ENCODE data around the gene CLSTN2. TPM values are rescaled to one million over a fixed set of nuclear protein-coding genes. Genes with fewer than 3 reads are reported as not detected.

The CLSTN2 gene
- total RNA-seq, 1 donor from 2014 or later = 80.9 TPM

DNA sequence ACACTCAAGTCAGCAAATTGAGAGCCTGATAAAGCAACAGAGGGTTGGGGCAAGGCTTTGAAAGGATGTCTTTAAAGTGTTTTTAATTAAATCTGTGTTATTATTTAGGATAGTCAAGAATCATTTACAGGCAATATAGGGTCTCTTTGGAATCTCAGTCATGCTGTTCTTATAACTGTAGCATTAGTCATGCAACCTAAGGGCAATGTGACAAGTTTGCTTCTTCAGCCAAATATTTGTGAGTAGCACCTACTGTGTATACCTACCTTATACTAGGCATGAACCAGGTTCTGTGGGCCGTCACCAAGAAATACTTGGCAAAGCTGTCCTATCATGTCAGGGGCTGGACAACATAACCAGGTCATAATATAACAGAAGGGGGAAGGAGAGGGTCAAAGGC lies 558.3 kb downstream of the CLSTN2 start:
- Mint-ChIP-seq H3K4me3 (ENCODE audit: unreplicated experiment) (no peak overlapping the region), H3K36me3 (ENCODE audit: low read depth, unreplicated experiment) (peaks cover 6% of the 10 kb centered on the region), H3K27ac (ENCODE audit: unreplicated experiment) (peak overlapping the region; percentile 4), H3K27me3 (ENCODE audit: low read depth, unreplicated experiment) (no peaks in the 10 kb centered on the region), H3K4me1 (ENCODE audit: low read depth, unreplicated experiment) (peaks cover 30% of the 10 kb centered on the region), H3K9me3 (ENCODE audit: unreplicated experiment) (peaks cover 3% of the 10 kb centered on the region)
- H3K27ac ChIP-seq (ENCODE audit: low read depth, low read length) = no peak overlapping the region
- no peak overlapping the region for H3K4me3 ChIP-seq (ENCODE audit: insufficient read depth, low read depth, low read length)
- no peaks in the 10 kb centered on the region for H3K9me3 ChIP-seq (ENCODE audit: insufficient read depth, low read depth, low read length)
- no peaks in the 10 kb centered on the region for H3K79me2 ChIP-seq (ENCODE audit: insufficient read depth, low read length)
- TF ChIP-seq EZH2 (IDR thresholded peaks at IDR 0.05; ENCODE audit: insufficient read depth, low read length) = no peak
- TF ChIP-seq, protein P1, sequence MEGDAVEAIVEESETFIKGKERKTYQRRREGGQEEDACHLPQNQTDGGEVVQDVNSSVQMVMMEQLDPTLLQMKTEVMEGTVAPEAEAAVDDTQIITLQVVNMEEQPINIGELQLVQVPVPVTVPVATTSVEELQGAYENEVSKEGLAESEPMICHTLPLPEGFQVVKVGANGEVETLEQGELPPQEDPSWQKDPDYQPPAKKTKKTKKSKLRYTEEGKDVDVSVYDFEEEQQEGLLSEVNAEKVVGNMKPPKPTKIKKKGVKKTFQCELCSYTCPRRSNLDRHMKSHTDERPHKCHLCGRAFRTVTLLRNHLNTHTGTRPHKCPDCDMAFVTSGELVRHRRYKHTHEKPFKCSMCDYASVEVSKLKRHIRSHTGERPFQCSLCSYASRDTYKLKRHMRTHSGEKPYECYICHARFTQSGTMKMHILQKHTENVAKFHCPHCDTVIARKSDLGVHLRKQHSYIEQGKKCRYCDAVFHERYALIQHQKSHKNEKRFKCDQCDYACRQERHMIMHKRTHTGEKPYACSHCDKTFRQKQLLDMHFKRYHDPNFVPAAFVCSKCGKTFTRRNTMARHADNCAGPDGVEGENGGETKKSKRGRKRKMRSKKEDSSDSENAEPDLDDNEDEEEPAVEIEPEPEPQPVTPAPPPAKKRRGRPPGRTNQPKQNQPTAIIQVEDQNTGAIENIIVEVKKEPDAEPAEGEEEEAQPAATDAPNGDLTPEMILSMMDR (IDR thresholded peaks at IDR 0.05; ENCODE audit: insufficient read depth, low read depth, low read length) = no peak
- no peak overlapping the region for H3K9ac ChIP-seq (ENCODE audit: low read length)
- H3K4me2 ChIP-seq (ENCODE audit: low read length) = no peak overlapping the region
- no peaks in the 10 kb centered on the region for H3K36me3 ChIP-seq (ENCODE audit: insufficient read depth, low read length)
- H3K27me3 ChIP-seq (ENCODE audit: insufficient read depth, low read length) = no peaks in the 10 kb centered on the region
- H2AFZ ChIP-seq (ENCODE audit: low read depth, low read length) = no peak overlapping the region
- no peaks in the 10 kb centered on the region for H4K20me1 ChIP-seq (ENCODE audit: insufficient read depth, low read length)
- no peaks in the 10 kb centered on the region for H3K4me1 ChIP-seq (ENCODE audit: insufficient read depth, low read length)
- DNase-seq (ENCODE audit: low read depth) = no peak
- FAIRE-seq = no peak

DNA sequence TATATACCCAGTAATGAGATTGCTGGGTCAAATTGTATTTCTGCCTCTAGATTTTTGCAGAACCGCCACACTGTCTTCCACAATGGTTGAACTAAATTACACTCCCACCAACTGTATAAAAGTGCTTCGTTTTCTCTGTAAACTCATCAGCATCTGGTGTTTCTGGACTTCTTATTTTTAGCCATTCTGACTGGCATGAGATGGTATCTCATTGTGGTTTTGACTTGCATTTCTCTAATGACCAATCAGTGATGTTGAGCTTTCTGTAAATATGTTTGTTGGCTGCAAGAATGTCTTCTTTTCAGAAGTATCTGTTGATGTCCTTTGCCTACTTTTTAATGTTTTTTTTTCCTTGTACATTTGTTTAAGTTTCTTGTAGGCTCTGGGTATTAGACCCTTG lies 560.0 kb downstream of the CLSTN2 start:
- no peak for FAIRE-seq
- no peaks in the 10 kb centered on the region for H3K79me2 ChIP-seq (ENCODE audit: insufficient read depth, low read length)

DNA sequence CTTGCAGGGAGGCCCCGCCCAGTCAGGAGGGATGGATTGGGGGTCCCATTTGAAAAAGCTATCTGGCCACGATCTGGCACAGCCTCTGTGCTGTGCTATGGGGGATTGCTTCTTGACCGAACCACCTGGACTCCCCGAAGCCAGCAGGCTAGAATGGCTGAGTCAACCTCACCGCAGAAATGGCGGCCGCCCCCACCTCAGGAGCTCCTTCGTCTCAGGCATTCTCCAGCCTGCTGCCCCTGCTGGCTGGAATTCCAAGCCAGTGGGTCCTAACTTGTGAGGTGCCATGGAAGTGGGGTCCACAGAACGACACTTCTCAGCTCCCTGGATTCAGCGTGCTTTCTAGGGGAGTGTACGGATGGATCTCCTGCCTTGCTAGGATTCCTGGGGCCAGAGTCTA lies 562.3 kb downstream of the CLSTN2 start:
- Mint-ChIP-seq H3K27ac (ENCODE audit: unreplicated experiment) (no peak overlapping the region), H3K4me1 (ENCODE audit: low read depth, unreplicated experiment) (peaks cover 38% of the 10 kb centered on the region), H3K27me3 (ENCODE audit: low read depth, unreplicated experiment) (no peaks in the 10 kb centered on the region), H3K9me3 (ENCODE audit: unreplicated experiment) (peaks cover 3% of the 10 kb centered on the region), H3K36me3 (ENCODE audit: low read depth, unreplicated experiment) (peaks cover 6% of the 10 kb centered on the region), H3K4me3 (ENCODE audit: unreplicated experiment) (no peak overlapping the region)
- H3K27me3 ChIP-seq (ENCODE audit: insufficient read depth, low read length) = no peaks in the 10 kb centered on the region
- H3K4me1 ChIP-seq (ENCODE audit: insufficient read depth, low read length) = no peaks in the 10 kb centered on the region
- no peaks in the 10 kb centered on the region for H3K36me3 ChIP-seq (ENCODE audit: insufficient read depth, low read length)
- H2AFZ ChIP-seq (ENCODE audit: low read depth, low read length) = no peak overlapping the region
- no peak for DNase-seq (ENCODE audit: low read depth)
- no peak overlapping the region for H3K27ac ChIP-seq (ENCODE audit: low read depth, low read length)
- no peak overlapping the region for H3K4me3 ChIP-seq (ENCODE audit: insufficient read depth, low read depth, low read length)
- no peaks in the 10 kb centered on the region for H3K79me2 ChIP-seq (ENCODE audit: insufficient read depth, low read length)
- no peaks in the 10 kb centered on the region for H3K9me3 ChIP-seq (ENCODE audit: insufficient read depth, low read depth, low read length)
- H4K20me1 ChIP-seq (ENCODE audit: insufficient read depth, low read length) = no peaks in the 10 kb centered on the region
- H3K4me2 ChIP-seq (ENCODE audit: low read length) = no peak overlapping the region
- TF ChIP-seq EZH2 (IDR thresholded peaks at IDR 0.05; ENCODE audit: insufficient read depth, low read length) = no peak
- TF ChIP-seq, protein P1 (IDR thresholded peaks at IDR 0.05; ENCODE audit: insufficient read depth, low read depth, low read length) = no peak
- H3K9ac ChIP-seq (ENCODE audit: low read length) = no peak overlapping the region
- FAIRE-seq = no peak

More for the DNA sequence above, 560.0 kb downstream of the CLSTN2 start:
- Histone ChIP-seq H3K4me3 (ENCODE audit: insufficient read depth, low read depth, low read length) (no peak overlapping the region), H4K20me1 (ENCODE audit: insufficient read depth, low read length) (no peaks in the 10 kb centered on the region), H3K36me3 (ENCODE audit: insufficient read depth, low read length) (no peaks in the 10 kb centered on the region), H3K27me3 (ENCODE audit: insufficient read depth, low read length) (no peaks in the 10 kb centered on the region), H3K9ac (ENCODE audit: low read length) (no peak overlapping the region), H3K4me1 (ENCODE audit: insufficient read depth, low read length) (no peaks in the 10 kb centered on the region), H3K9me3 (ENCODE audit: insufficient read depth, low read depth, low read length) (no peaks in the 10 kb centered on the region), H2AFZ (ENCODE audit: low read depth, low read length) (no peak overlapping the region), H3K4me2 (ENCODE audit: low read length) (no peak overlapping the region), H3K27ac (ENCODE audit: low read depth, low read length) (no peak overlapping the region)
- peaks cover 21% of the 10 kb centered on the region for H3K4me1 Mint-ChIP-seq (ENCODE audit: low read depth, unreplicated experiment)
- H3K9me3 Mint-ChIP-seq (ENCODE audit: unreplicated experiment) = peaks cover 3% of the 10 kb centered on the region
- no peak overlapping the region for H3K4me3 Mint-ChIP-seq (ENCODE audit: unreplicated experiment)
- H3K27ac Mint-ChIP-seq (ENCODE audit: unreplicated experiment) = no peak overlapping the region
- TF ChIP-seq, protein P1 (IDR thresholded peaks at IDR 0.05; ENCODE audit: insufficient read depth, low read depth, low read length) = no peak
- TF ChIP-seq EZH2 (IDR thresholded peaks at IDR 0.05; ENCODE audit: insufficient read depth, low read length) = no peak
- H3K36me3 Mint-ChIP-seq (ENCODE audit: low read depth, unreplicated experiment) = peaks cover 6% of the 10 kb centered on the region
- no peak for DNase-seq (ENCODE audit: low read depth)
- no peaks in the 10 kb centered on the region for H3K27me3 Mint-ChIP-seq (ENCODE audit: low read depth, unreplicated experiment)
